ENCODE results near the gene MARCKS.
A peak's percentile ranks its signal among the peaks of the same experiment; 100 is the strongest.
"Not testable (repeated sequence)": the region's sequence is repeated elsewhere in the genome, so short reads cannot be mapped to it uniquely, and the experiment has no call there.

MARCKS gene

GRCh38 chr6:113888493-113888892 is 31.3 kb downstream of the MARCKS start:
- no peak for DNase-seq

- no peak for DNase-seq
Observed at GRCh38 chr6:113888956-113889630, 31.9 kb downstream of the MARCKS start.

GRCh38 chr6:113893451-113893850 is 36.3 kb downstream of the MARCKS start:
- no peak for DNase-seq

GRCh38 chr6:113893866-113894265 is 36.7 kb downstream of the MARCKS start:
- DNase-seq, result no peak

GRCh38 chr6:113894712-113895674 is 37.8 kb downstream of the MARCKS start:
- no peak for DNase-seq

- DNase-seq, result no peak
Observed at GRCh38 chr6:113901482-113901881, 44.3 kb downstream of the MARCKS start.

- no peak for DNase-seq
Observed at GRCh38 chr6:113903666-113904330, 46.7 kb downstream of the MARCKS start.

GRCh38 chr6:113907102-113907815 is 50.1 kb downstream of the MARCKS start:
- no peak for DNase-seq

- no peak for DNase-seq
Observed at GRCh38 chr6:113908801-113909200, 51.7 kb downstream of the MARCKS start.

- peak; percentile 6 for DNase-seq
Observed at GRCh38 chr6:113909224-113909856, 52.2 kb downstream of the MARCKS start.

- not testable (repeated sequence) for DNase-seq
Observed at GRCh38 chr6:113910285-113910684, 53.1 kb downstream of the MARCKS start.
